Endometrial microvascular endothelial cells (primary cell): ENCODE data around the gene TCF4. TPM values are rescaled to one million over a fixed set of nuclear protein-coding genes. Genes with fewer than 3 reads are reported as not detected.

Experiments
- in situ Hi-C: cut with HindIII; loops from 2 replicates; pipeline ENCODE4 v1.10.0; 2017; ENCODE audit warnings: low sequenced_read_pairs, low pct_unique_long_range_greater_than_20kb; ENCODE audit errors: inconsistent ontology term
- total RNA-seq: library from RNA; depleted of rRNA; stranded (reverse); fragments of >200 nt; gene quantifications from one replicate; pipeline ENCODE4 v1.2.3, GENCODE V29; 2015; ENCODE audit errors: inconsistent ontology term

Gene TCF4
- total RNA-seq, 1 donor from 2014 or later, result 80.0 TPM

DNA sequence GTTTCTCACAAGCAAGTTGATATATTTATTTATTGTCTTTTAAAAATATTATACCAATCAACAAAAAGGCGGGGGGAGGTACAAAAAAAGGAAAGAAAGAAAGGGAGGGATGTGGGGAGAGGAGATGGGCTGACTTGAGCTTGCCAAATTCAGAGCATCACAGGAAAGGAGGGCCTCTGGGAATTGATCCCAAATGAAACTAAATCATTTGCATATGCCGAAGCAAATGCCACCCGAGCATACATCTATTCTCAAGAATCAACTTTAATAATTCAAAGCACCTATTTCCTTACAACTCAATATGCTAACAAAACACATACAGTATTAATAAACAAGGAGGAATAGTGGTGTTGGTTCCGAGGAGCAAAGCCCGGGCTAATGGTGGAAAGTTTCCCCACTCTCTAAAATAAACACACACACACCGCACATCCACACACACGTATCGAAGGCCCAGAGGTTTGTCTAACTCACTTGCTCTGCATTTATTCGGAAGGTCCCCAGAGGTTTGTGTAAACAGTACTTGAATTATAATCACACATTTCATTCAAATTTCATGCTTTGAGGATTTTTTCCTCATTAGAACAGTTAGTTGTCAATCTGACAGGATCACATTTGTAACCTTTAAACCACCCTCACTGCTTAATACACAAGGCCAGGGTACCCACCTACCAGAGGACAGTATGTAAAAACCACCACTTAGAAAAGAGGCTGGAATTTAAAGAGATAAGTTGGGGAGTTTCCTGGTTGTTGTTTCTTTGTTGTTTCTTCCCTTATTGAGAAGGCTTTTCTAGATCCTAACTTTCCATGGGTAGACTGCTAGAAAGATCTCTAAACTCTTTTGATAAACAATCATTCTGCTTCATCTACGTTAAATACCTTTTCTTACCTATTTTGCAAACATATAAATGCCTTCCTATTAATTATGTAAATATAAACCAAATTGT is 264.7 kb downstream of the TCF4 start:
- in situ Hi-C loops, result loop anchor here (25.0 kb wide), 2 partner anchors 464 to 764 kb away; no protein-coding TSS in a partner anchor

GRCh38 chr18:55322178-55322735 is 265.7 kb downstream of the TCF4 start:
- in situ Hi-C loops, result loop anchor here (25.0 kb wide), 2 partner anchors 465 to 765 kb away; no protein-coding TSS in a partner anchor

DNA sequence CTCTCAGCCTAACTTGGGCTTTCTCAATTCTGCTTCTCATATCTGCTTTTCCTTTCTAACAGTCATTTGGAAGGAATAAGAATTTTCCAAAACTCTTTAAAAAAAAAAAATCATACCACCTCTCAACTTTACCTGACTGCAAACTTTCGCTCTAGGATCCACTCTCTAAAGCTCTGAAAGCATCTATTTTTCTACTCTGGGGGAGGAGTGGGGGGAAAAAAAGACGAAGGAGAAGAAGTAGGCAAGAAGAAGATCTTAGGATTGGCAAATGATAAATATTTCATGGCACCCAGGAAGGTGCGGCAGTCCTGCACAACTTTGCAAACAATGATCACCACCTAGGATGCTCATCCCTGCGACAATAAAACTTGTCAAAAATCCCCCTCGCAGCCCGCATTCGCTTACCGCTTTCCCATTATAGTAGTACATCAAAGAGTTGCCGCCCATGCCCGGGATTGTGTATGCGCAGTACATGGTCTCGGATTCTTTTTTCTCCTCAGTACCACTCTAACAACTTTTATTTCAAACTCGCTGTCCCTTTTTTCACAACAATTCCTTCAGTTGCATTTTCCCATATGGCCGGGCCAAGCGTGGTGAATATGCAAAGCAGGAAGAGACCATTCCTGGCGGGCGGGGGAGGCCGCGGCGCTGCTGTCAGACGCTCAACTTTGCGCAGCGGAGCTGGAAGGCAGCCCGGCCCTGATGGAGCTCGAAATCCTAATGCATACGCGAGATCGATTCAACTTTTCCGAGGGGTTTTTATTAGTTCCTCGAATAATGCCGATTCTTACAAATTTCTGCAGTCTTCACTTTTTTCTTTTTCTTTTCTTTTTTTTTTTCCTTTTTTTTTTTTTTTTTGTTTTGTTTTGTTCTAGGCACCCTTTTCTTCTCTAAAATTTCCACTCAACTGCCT is 266.5 kb downstream of the TCF4 start:
- in situ Hi-C loops, result loop anchor here (25.0 kb wide), 2 partner anchors 466 to 766 kb away; no protein-coding TSS in a partner anchor

DNA sequence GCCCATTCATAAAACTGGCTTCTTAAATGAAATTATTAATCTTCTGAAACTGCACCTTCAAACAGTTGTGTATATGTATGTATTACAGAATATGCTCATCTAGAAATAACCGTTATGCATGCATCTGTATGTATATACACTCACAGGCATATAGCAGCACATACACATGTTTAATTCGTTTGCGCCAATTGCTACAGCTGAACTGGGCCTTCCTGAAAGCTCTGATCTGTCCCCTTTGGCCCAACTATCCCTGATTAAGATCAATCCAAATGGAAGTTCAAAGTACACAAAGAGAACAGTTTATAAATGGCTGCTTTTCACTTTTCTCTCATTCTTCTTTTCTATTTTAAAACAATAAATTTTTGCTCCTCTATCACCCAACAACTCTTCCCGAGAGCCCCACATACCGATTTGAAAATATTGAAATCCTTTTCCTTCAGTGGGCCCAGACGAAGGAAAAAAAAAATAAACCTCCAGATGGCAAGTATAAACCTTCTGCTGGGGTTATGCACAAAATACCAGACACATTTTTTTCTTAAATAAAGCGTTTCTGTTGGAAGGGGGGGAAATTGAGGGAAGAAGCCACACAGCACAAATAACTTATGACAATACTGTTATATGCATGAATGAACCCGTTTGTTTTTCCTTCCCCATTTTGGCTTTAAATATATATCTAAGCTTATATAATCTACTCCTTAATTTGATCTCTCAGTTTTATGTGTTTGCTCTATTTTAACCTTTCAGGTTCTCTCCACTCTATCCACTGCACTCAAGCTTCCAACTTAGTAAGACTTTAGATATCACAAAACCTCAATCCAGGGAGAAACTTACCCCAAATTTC is 267.3 kb downstream of the TCF4 start:
- in situ Hi-C loops, result loop anchor here (25.0 kb wide), 2 partner anchors 467 to 767 kb away; no protein-coding TSS in a partner anchor

DNA sequence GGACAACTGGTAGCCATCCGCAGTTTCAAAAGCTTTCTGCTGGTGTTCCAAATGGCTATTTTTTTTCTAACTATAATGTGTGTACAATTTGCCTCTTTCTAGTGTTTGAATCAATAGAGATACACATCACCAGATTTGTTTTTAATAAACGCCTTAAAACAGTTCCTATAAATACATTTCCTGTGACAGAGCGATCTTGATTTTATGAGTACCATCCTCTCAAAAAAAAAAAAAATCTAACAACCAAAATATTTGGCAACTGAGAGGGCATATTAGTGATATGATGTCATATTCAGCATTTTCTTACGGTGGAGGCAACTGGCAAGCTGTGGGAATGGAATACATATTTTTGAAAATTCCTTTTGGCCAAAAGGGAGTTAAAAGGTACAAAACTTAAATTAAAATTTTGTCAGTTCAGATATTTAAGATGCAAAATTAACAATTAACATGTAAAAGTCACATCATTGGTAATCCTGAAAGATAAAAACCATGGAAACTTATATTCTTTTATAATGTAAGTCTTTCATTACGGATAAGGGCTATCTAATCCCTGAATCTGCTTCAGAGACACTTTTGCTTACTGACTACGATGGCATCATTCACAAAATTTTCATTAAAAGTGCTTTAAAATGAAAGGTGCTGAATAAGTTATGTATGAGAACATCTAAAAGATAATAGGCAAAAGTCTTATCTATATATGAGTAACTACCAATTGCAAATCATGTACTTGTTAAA is 268.4 kb downstream of the TCF4 start:
- in situ Hi-C loops, result loop anchor here (25.0 kb wide), 2 partner anchors 468 to 768 kb away; no protein-coding TSS in a partner anchor

GRCh38 chr18:55318951-55319441 is 269.0 kb downstream of the TCF4 start:
- in situ Hi-C loops, result loop anchor here (25.0 kb wide), 2 partner anchors 468 to 768 kb away; no protein-coding TSS in a partner anchor

DNA sequence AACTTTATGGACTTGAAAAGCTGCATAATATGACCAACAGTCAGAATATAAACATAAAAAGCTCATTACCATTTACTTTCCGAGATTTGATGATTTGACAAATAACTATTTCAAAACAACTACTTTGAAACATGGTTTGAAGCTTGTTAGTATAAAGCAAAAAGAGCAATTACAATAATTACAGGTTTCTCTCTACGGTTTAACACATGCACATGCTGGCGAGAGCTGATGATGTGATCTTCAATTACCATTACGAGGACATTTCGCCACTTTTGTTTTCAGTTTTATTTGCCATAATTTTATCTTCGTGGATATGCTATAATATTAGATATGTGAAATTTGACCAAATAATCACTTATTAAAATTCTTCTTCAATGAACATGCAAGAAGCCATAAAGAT is 270.1 kb downstream of the TCF4 start:
- in situ Hi-C loops, result loop anchor here (25.0 kb wide), 2 partner anchors 469 to 769 kb away; no protein-coding TSS in a partner anchor

- in situ Hi-C loops, result loop anchor here (25.0 kb wide), 2 partner anchors 470 to 770 kb away; no protein-coding TSS in a partner anchor
Measured at GRCh38 chr18:55317324-55317723, 270.7 kb downstream of the TCF4 start.

DNA sequence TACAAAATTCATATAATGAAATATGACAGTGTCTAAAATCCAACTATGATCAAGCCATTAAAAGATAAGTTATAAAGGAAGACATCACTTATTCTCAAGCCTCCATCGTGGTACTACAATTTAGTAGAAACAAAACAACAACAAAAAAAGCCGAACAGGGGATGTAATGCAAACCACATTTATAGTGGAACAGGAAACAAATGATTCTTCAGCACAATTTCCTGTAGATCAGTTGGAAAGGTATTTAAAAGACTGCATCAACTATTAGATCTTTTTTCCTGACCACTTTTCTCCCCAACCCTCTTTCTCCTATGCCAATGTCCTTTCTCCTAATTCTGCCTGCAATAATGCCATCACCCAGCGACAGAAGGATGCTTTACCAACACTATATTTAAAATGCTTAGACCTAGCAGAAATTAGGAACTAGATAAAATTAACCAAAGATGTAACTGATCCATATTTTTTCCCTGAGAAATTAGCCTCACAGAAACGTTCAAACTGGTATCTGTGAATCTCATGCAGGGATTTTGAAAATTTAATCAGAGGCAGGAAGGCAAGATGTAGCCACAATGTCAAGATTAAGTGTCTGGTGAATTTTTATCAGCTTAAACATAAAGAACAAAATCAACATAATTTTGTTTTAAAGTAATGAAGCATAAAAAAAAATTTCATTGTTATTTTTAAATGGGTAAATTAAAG is 271.4 kb downstream of the TCF4 start:
- in situ Hi-C loops, result loop anchor here (25.0 kb wide), 2 partner anchors 471 to 771 kb away; no protein-coding TSS in a partner anchor

DNA sequence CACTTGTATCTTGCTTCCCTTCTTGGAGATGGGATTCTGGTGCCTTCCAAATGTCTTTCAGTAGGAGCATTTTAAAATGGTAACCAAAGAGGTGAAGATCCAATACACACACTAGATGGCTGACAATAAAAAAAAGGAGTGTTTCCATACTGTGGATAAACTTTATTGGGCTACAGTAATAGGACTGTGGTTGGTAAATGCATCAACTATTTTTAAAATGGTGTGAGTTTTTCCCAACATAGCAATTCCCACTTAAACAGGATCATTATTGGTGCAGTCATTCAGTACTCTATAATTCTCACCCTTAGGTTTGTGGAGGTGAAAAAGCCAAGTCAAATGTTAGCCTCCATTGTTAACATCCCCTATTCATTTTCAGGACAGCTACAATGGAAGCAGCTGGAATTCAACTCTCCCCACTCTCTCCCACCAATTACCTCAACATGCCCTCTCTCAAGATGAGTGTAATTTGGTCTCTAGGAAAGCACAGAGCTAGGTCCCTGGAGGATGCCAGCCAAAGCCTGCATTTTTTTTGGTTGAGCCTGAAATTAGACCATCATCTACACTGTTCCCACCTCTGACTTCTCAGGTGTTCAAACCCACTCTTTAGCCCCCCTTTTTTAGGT is 273.3 kb downstream of the TCF4 start:
- in situ Hi-C loops, result loop anchor here (25.0 kb wide), 2 partner anchors 473 to 773 kb away; no protein-coding TSS in a partner anchor

- in situ Hi-C loops, result loop anchor here (25.0 kb wide), 2 partner anchors 473 to 773 kb away; no protein-coding TSS in a partner anchor
Measured at GRCh38 chr18:55314031-55314430, 274.0 kb downstream of the TCF4 start.

DNA sequence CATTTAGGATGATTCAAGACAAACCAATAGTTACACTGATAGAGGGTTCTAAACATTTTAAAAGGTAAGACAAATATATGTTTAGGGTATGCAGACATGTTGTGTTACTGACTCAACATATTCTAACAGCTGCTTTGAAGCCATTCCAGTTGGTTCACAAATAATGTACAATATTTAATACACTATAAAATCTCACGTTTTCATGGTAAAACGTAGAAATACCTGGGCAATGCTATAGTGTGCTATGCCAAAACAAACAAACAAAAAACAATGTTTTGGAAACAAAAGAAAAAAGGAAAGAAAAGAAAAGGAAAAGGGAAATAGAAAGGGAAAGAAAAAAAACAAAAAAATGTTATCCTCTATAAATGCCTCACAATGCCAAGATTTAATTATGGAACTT is 277.1 kb downstream of the TCF4 start:
- in situ Hi-C loops, result loop anchor here (25.0 kb wide), 2 partner anchors 476 to 776 kb away; no protein-coding TSS in a partner anchor

- in situ Hi-C loops, result loop anchor here (25.0 kb wide), 2 partner anchors 477 to 777 kb away; no protein-coding TSS in a partner anchor
Measured at GRCh38 chr18:55310044-55310676, 277.8 kb downstream of the TCF4 start.

- in situ Hi-C loops, result loop anchor here (25.0 kb wide), 2 partner anchors 478 to 778 kb away; no protein-coding TSS in a partner anchor
Measured at GRCh38 chr18:55309249-55309648, 278.7 kb downstream of the TCF4 start.

DNA sequence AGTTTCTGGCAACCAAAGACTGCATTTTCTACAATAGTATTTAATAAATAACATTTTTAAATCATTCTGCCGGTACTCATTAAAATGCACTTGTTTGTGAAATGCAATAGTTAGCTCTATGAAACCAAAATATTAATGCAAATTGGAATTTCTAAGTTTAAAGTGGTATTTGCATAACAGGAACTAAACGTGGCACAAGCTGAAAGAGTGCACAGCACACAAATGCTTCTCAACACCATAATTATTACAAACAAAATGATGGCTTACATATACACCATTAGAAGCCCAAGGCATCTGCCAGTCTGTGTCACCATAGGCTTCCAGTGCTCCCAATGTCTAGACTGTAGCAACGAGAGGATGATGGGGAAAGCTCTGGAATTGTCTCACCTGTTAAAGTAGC is 280.5 kb downstream of the TCF4 start:
- in situ Hi-C loops, result loop anchor here (25.0 kb wide), 2 partner anchors 480 to 780 kb away; no protein-coding TSS in a partner anchor
